ENCODE measurements around the gene LGALS9. TPM values are rescaled to one million over a fixed set of nuclear protein-coding genes. Genes with fewer than 3 reads are reported as not detected.
"Not testable (repeated sequence)": the region's sequence is repeated elsewhere in the genome, so short reads cannot be mapped to it uniquely, and the experiment has no call there.

Gene LGALS9
- total RNA-seq, 1 donor from 2014 or later = 0.54 TPM

DNA sequence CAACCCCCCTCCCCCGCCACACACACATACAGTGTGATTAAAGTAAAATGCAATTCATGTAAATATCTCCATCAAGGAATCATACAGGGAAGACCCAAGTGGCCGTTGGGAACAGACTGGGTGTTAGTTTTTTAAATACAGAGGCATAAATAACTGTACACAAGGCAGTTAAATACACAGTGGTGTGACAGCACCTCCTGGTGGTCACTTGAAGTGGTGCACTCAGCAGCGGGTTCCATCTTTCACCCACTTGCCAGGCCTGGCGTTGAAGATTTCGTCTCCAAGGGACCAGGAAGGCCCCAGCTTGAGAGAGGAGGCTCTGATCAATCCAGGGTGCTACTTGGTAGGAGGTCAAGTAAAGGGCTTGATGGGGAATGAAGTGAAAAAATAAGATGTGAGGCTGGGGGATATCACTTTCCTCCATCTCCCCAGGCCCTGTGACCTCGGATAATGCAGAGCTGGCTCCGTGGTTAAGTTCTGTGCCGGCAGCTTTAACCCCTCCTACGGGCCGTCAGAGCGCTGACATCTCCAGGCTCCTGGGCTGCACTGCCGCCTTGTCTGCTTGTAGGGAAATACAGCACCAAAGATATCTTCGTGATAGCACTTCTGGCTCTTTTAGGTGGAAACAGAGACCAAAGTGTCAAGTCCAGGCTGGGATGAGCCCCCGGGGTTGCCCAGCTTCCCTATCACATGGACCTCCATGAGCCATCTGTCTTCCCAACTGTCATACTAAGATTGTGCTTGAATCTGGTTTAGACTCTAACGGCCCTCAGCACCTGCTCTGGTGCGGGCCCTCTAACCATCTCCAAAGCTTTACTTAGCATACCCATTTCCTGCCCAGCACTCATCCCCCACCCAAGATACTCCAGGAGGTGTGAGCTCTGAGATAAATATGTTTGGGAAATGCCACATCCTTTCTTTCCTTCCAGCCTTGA lies 20.7 kb downstream of the LGALS9 start:
- H3K27me3 Mint-ChIP-seq (ENCODE audit: insufficient read depth, low read depth) = peaks cover 8% of the 10 kb centered on the region
- peak; percentile 60 for DNase-seq (ENCODE audit: low spot score)
- Histone ChIP-seq H4K20me1 (ENCODE audit: low read depth) (no peaks in the 10 kb centered on the region), H3F3A (ENCODE audit: low read depth) (no peaks in the 10 kb centered on the region), H3K27me3 (no peaks in the 10 kb centered on the region), H3K27ac (no peak overlapping the region), H3K79me2 (ENCODE audit: low read depth) (no peaks in the 10 kb centered on the region), H3K4me3 (no peak overlapping the region), H3K36me3 (no peaks in the 10 kb centered on the region), H3K4me2 (no peak overlapping the region), H3K9me3 (ENCODE audit: low read depth) (no peaks in the 10 kb centered on the region), H3K4me1 (no peaks in the 10 kb centered on the region), H2AFZ (replicated peaks) (no peak overlapping the region), H3K9ac (no peak overlapping the region)
- peaks cover 7% of the 10 kb centered on the region for H3K4me1 Mint-ChIP-seq
- H3K36me3 Mint-ChIP-seq = no peaks in the 10 kb centered on the region
- H3K9me3 Mint-ChIP-seq = no peaks in the 10 kb centered on the region
- no peak overlapping the region for H3K4me3 Mint-ChIP-seq
- TF ChIP-seq EZH2 (IDR thresholded peaks at IDR 0.05) (no peak), EZH2phosphoT487 (IDR thresholded peaks at IDR 0.05) (no peak)
- TF ChIP-seq, protein P1, sequence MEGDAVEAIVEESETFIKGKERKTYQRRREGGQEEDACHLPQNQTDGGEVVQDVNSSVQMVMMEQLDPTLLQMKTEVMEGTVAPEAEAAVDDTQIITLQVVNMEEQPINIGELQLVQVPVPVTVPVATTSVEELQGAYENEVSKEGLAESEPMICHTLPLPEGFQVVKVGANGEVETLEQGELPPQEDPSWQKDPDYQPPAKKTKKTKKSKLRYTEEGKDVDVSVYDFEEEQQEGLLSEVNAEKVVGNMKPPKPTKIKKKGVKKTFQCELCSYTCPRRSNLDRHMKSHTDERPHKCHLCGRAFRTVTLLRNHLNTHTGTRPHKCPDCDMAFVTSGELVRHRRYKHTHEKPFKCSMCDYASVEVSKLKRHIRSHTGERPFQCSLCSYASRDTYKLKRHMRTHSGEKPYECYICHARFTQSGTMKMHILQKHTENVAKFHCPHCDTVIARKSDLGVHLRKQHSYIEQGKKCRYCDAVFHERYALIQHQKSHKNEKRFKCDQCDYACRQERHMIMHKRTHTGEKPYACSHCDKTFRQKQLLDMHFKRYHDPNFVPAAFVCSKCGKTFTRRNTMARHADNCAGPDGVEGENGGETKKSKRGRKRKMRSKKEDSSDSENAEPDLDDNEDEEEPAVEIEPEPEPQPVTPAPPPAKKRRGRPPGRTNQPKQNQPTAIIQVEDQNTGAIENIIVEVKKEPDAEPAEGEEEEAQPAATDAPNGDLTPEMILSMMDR (IDR thresholded peaks at IDR 0.05) = peak; percentile 96
- H3K27ac Mint-ChIP-seq = no peak overlapping the region

DNA sequence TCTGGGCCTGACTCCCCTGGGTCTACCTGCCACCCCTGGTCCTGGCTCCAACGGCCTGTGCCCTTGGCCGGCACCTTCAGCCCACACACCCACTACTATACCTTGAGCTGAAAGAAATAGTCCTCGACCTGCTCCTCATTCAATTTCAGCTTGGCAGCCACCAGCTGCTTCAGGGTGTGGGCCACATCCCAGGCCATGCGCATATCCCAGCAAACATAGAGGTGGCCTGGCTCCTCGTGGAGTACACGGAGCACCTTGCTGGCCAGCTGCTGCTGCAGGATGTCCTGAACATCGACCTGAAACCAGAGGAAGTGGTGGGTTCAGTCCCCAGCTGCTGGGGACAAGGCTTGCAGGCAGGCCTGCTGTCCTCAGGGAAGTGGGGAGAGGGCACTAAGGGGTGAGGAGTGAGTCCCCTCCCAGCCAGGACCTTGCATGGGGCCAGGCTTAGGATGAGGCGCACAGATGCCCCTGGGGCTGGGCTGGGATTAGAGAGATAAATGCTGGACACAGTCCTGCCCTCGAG lies 22.5 kb downstream of the LGALS9 start:
- not testable (repeated sequence) for H3K4me1 Mint-ChIP-seq; H3K36me3 ChIP-seq; H3K36me3 Mint-ChIP-seq; H3K4me3 ChIP-seq; H4K20me1 ChIP-seq (ENCODE audit: low read depth); H3K27me3 ChIP-seq; H3K27ac ChIP-seq; H3K27ac Mint-ChIP-seq; DNase-seq (ENCODE audit: low spot score); H3K27me3 Mint-ChIP-seq (ENCODE audit: insufficient read depth, low read depth); H3K4me1 ChIP-seq; H2AFZ ChIP-seq (replicated peaks); H3K9ac ChIP-seq; H3K9me3 Mint-ChIP-seq; H3K4me3 Mint-ChIP-seq; H3K9me3 ChIP-seq (ENCODE audit: low read depth); H3K4me2 ChIP-seq; H3F3A ChIP-seq (ENCODE audit: low read depth); H3K79me2 ChIP-seq (ENCODE audit: low read depth)

GRCh38 chr17:27654136-27654535 lies 23.1 kb downstream of the LGALS9 start:
- Histone ChIP-seq H3K4me2 (no peak overlapping the region), H3K79me2 (ENCODE audit: low read depth) (no peaks in the 10 kb centered on the region), H3K9ac (no peak overlapping the region), H3K36me3 (no peaks in the 10 kb centered on the region), H3K4me1 (no peaks in the 10 kb centered on the region), H2AFZ (replicated peaks) (peak overlapping the region; percentile 84), H3K9me3 (ENCODE audit: low read depth) (no peaks in the 10 kb centered on the region), H3K27ac (no peak overlapping the region), H4K20me1 (ENCODE audit: low read depth) (no peaks in the 10 kb centered on the region), H3K27me3 (no peaks in the 10 kb centered on the region), H3K4me3 (no peak overlapping the region), H3F3A (ENCODE audit: low read depth) (no peaks in the 10 kb centered on the region)
- Mint-ChIP-seq H3K36me3 (no peaks in the 10 kb centered on the region), H3K4me3 (no peak overlapping the region), H3K4me1 (peaks cover 4% of the 10 kb centered on the region), H3K27ac (no peak overlapping the region), H3K27me3 (ENCODE audit: insufficient read depth, low read depth) (peaks cover 8% of the 10 kb centered on the region), H3K9me3 (no peaks in the 10 kb centered on the region)
- no peak for DNase-seq (ENCODE audit: low spot score)
- TF ChIP-seq, protein P1 (IDR thresholded peaks at IDR 0.05) = no peak
- TF ChIP-seq EZH2phosphoT487 (IDR thresholded peaks at IDR 0.05) = no peak
- TF ChIP-seq EZH2 (IDR thresholded peaks at IDR 0.05) = no peak

Data from neural progenitor cell (in vitro differentiated cells).